ENCODE data around the gene NLRP6. TPM values are rescaled to one million over a fixed set of nuclear protein-coding genes. Genes with fewer than 3 reads are reported as not detected.
"Not testable (repeated sequence)": the region's sequence is repeated elsewhere in the genome, so short reads cannot be mapped to it uniquely, and the experiment has no call there.

The NLRP6 gene
- total RNA-seq, 1 donor from 2014 or later, result not detected

GRCh38 chr11:319121-319887 lies 41.1 kb downstream of the NLRP6 start:
- DNase-seq (ENCODE audit: low read depth in 2 of 2), result not testable (repeated sequence)

- not testable (repeated sequence) for DNase-seq (ENCODE audit: low read depth in 2 of 2)
These were observed 41.7 kb downstream of the NLRP6 start for GRCh38 chr11:319888-320273.

GRCh38 chr11:324156-324555 lies 45.9 kb downstream of the NLRP6 start:
- DNase-seq (ENCODE audit: low read depth in 2 of 2), result no peak

GRCh38 chr11:324593-325517 lies 46.6 kb downstream of the NLRP6 start:
- not testable (repeated sequence) for DNase-seq (ENCODE audit: low read depth in 2 of 2)

GRCh38 chr11:325796-326591 lies 47.8 kb downstream of the NLRP6 start:
- DNase-seq (ENCODE audit: low read depth in 2 of 2), result no peak

GRCh38 chr11:326592-326841 lies 48.3 kb downstream of the NLRP6 start:
- DNase-seq (ENCODE audit: low read depth in 2 of 2), result no peak

- DNase-seq (ENCODE audit: low read depth in 2 of 2), result peak; percentile 85 to 92
These were observed 48.8 kb downstream of the NLRP6 start for GRCh38 chr11:326842-327580.

GRCh38 chr11:327581-327923 lies 49.3 kb downstream of the NLRP6 start:
- DNase-seq (ENCODE audit: low read depth in 2 of 2), result no peak

- DNase-seq (ENCODE audit: low read depth in 2 of 2), result no peak
These were observed 49.8 kb downstream of the NLRP6 start for GRCh38 chr11:328012-328411.

GRCh38 chr11:328516-329100 lies 50.4 kb downstream of the NLRP6 start:
- DNase-seq (ENCODE audit: low read depth in 2 of 2), result not testable (repeated sequence)

GRCh38 chr11:329886-330253 lies 51.7 kb downstream of the NLRP6 start:
- DNase-seq (ENCODE audit: low read depth in 2 of 2), result no peak

- no peak for DNase-seq (ENCODE audit: low read depth in 2 of 2)
These were observed 52.1 kb downstream of the NLRP6 start for GRCh38 chr11:330307-330693.

- no peak for DNase-seq (ENCODE audit: low read depth in 2 of 2)
These were observed 52.6 kb downstream of the NLRP6 start for GRCh38 chr11:330694-331357.

GRCh38 chr11:331358-332060 lies 53.3 kb downstream of the NLRP6 start:
- DNase-seq (ENCODE audit: low read depth in 2 of 2), result no peak

GRCh38 chr11:332651-333480 lies 54.7 kb downstream of the NLRP6 start:
- DNase-seq (ENCODE audit: low read depth in 2 of 2), result no peak

GRCh38 chr11:333616-334263 lies 55.5 kb downstream of the NLRP6 start:
- DNase-seq (ENCODE audit: low read depth in 2 of 2), result not testable (repeated sequence)

GRCh38 chr11:334264-334994 lies 56.2 kb downstream of the NLRP6 start:
- DNase-seq (ENCODE audit: low read depth in 2 of 2), result no peak

Data from lung microvascular endothelial cell (primary cell).